GDM1 (cell line): Measurements from ENCODE around the gene MYO1A.

ENCODE experiments used
- DNase-seq: peaks from one replicate; lab custom pipeline; 2025; lab: John Stamatoyannopoulos, UW

The MYO1A gene

GRCh38 chr12:57049890-57050289 is at the start of gene MYO1A:
Gene MYO1A (minus strand): TSS chr12:57050129. CDS start chr12:57048323, 1,806 bp downstream.
- DNase-seq = no peak

DNA sequence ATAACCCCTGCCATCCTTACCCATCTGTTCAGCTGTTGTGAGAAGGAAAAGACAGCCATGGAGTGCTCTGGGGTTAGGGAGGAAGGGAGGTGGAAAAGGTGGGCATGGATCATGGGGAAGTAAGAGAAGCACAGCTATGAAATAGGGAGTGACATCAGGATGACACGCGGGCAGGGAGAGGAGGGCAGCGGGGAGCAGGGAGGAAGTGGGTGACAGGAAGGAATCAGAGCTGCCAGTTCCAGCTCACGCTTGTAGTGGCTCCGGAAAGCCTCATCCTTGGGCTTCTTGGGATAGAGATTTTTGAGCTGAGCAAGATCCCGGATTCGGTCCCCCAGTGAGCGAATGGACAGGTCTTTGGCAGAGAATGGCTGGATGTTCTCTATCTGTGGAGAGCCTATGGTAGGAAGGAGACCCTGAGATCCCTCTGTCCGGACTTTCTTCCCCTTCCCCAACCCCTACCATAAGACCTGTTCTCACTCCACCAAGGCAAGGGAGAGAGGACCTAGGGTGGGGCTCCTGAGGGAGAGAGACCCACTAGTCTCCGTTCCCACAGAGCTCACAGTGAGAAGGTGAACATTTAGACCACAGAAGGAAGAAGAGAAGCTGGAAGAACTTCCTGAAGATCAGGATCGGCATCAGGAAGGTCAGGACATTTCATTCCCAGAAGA is 49.3 kb upstream of the MYO1A start:
- no peak for DNase-seq

DNA sequence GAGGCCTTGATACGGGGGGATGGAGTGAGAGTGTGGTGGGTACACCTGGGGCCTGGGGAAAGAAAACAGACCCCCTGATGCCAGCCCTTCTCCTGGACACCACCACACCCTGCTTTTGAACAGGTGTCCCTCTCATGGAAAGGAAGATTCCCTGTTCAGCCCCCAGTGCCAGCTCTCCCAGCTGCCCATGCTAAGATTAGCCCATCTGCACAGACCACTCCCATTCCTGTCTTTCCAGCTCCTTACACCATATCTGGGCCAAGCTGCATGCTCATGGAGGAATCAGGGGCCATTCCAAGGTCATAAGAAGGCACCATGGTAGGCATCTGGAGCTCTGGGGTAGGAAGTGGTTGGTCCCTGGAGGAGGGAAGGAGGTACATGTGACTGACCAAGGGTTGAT is 48.6 kb upstream of the MYO1A start:
- no peak for DNase-seq

- DNase-seq = no peak
Measured at GRCh38 chr12:57097554-57097835, 47.6 kb upstream of the MYO1A start.

DNA sequence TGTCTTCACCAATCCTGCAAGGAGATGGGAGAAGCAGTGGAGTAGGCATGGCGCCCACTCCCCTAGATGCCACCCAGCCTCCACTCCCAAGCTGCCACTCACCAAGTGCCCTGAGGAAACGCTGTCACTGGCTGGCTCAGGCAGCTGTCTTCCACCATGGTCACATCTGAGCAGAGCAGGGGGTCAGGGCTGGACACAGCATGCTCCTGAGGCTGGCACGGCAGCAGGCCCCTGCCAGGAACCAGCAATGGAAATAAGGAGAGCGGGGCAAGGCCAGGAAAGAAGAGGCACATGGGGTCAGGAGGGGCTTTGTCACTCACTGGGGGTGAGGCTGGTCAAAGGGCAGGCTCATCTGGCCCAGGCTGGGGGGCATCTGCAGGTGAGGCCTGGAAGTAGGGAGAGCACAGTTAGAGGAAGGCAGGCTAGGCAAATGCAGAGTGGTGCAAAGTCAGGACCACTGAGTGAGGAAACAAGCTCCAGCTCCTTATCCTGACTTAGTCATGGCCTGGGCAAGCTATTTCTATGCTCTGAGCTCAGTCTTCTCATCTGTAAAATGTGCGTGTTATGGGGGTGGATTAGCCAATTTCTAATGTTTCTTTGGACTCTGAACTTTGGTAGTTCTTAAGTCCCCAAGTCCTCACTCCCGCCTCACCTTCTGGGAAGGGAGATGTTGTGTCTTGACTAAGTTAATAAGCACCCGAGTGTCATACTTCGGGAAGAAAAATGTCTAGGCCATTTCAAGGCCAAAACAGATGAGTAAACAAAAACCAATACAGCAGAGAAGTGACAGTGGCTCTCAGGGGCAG is 47.0 kb upstream of the MYO1A start:
- DNase-seq = no peak

GRCh38 chr12:57096099-57096572 is 46.2 kb upstream of the MYO1A start:
- DNase-seq = peak; percentile 33

GRCh38 chr12:57095440-57095839 is 45.5 kb upstream of the MYO1A start:
- DNase-seq = no peak

GRCh38 chr12:57094208-57095160 is 44.6 kb upstream of the MYO1A start:
- no peak for DNase-seq

DNA sequence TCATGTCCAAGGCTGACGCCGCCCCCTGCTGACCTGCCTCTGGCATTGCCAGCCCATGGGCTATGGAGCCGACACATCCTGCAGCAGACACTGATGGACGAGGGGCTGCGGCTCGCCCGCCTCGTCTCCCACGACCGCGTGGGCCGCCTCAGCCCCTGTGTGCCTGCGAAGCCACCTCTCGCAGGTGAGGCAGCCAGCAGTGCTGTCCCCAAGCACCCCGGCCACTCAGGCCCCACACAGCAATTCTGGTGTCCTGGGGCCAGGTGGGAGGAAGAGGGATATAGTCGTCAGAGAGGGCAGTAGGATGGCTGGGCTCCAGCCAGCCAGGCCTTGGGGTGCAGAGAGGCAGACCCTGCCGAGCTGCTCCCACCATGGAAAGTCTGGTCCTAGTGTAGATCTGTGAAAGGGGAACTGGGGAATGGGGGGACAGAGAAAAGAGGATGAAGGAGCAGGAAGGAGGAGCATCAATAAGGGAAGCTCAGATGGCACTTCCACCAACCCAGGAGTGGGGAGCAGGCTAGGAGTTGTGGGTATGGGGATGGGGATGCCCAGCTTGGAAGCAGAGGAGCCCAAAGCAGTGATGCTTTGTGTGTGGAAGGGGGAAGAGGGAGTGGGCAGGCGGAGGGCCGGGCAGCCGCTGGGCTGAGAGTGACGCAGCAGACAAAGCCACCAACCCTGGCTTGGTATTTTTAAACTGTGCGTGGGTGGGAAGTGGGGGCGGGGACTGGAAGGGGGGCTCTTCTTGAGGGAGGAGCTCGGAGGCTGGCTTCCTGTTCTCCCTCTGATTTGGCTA is 43.7 kb upstream of the MYO1A start:
- DNase-seq = peak; percentile 38

DNA sequence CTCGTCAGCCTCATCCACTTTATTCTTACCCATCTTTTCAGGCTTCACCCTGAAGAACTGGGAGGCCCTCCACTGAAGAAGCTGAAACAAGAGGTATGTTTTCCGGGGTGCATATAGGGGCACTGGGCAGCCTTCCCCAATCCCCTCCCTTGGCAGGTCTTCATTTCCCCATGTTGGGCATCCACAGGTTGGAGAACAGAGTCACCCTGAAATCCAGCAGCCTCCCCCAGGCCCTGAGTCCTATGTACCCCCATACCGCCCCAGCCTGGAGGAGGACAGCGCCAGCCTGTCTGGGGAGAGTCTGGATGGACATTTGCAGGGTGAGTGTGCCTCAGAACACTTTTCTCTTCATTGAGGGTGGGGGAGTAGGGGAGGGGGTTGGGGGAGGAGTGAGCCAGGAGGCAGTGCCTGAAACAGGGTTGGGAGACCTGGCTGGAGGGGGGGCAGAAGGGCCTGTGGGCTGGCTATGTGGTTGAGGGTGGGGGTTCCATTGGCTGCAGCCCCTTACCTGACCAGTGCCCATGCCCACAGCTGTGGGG is 43.0 kb upstream of the MYO1A start:
- DNase-seq = peak; percentile 39

DNA sequence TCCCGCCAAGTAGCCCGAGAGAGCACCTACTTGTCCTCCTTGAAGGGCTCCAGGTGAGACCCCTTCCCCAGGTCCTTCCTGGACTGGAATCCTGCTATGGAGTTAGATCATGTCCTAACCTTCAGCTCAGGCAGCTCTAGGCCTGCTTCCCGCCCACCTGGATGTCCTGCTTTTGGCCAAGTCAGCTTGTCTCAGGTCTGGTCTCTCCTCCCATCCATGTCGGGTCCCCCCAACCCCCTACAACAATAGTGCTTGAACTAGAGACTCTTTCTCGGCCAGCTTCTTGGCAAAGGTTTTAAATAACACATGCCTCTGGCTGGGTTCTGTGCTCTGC is 42.6 kb upstream of the MYO1A start:
- DNase-seq = no peak

DNA sequence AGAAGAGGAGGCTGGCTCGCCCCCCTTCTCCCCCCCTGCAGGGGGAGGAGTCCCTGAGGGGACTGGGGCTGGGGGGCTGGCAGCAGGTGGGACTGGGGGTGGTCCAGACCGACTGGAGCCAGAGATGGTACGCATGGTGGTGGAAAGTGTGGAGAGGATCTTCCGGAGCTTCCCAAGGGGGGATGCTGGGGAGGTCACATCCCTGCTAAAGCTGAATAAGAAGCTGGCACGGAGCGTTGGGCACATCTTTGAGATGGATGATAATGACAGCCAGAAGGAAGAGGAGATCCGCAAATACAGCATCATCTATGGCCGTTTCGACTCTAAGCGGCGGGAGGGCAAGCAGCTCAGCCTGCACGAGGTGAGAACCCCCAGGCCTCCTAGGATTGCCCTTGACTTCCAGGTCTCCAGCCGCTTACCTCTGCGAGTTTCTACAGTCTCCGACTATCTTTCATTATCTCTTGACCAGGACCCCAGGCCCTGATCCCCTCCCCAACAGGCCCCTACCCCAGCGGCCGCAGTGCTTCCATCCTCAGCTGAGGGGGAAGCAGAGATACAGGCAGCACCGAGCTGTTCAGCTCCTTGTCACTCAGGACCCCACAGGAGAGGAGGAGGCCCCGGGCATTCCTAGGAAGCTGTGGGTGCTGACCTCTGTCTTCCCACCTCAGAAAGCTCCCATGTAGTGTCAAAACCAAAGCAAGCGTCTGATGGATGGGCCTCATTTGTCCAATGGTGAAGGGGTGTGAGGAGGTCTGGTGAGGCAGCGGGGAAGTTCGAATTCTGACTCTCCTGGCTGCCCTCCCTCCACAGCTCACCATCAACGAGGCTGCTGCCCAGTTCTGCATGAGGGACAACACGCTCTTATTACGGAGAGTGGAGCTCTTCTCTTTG is 42.0 kb upstream of the MYO1A start:
- DNase-seq = no peak

DNA sequence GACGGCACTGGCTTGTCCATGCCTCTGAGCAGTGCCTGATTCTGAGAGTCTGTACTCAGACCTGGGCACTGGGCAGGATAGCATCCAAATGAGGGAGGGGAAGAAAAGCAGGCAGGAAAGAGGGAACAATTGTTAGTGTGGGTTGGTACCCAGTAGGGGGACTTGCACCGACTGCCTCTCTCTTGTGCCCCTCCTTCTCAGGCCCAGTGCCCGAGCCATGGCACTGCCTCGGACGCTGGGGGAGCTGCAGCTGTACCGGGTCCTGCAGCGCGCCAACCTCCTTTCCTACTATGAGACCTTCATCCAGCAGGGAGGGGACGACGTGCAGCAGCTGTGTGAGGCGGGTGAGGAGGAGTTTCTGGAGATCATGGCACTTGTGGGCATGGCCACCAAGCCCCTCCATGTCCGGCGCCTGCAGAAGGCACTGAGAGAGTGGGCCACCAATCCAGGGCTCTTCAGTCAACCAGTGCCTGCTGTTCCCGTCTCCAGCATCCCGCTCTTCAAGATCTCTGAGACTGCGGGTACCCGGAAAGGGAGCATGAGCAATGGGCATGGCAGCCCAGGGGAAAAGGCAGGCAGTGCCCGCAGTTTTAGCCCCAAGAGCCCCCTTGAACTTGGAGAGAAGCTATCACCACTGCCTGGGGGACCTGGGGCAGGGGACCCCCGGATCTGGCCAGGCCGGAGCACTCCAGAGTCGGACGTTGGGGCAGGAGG is 41.2 kb upstream of the MYO1A start:
- no peak for DNase-seq

- DNase-seq = no peak
Measured at GRCh38 chr12:57090490-57090889, 40.6 kb upstream of the MYO1A start.

DNA sequence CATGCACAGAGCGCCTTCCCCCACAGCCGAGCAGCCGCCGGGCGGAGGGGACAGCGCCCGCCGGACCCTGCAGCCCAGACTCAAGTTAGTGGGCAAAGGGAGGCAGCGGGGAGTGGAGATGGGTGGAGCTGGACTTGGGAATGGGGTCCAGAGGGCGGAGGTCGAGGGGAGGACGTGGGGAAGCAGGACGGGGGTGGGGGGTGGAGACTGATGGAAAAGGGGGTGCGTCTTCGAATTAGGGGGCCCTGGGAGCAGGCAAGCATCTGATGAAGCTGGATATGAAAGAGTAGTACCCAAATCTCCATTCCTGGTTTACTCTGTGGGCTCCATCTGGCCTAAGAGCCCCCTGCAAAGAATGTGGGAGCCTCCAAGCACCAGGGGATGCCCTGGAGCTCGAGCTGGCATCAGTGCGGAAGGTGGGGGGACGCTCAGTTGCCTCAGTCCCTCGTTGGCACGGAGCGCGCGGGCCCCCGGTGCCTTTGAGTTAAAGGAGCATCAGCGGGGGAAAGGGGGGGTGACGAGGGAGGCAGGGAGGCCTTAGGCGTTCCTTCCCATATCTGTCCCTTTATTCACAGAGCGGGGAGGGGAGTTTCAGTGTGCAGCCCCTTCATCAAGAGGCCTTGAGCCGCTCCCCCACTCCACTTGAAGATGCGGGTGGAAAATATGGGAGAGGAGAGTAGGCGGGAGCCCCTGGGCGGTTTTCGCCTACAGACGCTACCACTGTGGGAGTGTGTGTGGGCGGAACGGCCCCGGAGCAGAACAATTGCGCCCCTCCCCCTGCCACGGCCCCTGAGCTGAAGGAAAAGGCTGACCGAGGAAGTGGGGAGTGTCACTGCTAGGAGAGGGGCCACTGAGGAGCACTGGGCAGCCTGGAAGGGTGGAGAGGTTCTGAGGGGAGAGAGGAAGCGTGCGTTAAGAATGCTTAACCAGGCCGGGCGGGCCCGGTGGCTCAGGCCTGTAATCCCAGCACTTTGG is 39.6 kb upstream of the MYO1A start:
- DNase-seq = peak; percentile 74

DNA sequence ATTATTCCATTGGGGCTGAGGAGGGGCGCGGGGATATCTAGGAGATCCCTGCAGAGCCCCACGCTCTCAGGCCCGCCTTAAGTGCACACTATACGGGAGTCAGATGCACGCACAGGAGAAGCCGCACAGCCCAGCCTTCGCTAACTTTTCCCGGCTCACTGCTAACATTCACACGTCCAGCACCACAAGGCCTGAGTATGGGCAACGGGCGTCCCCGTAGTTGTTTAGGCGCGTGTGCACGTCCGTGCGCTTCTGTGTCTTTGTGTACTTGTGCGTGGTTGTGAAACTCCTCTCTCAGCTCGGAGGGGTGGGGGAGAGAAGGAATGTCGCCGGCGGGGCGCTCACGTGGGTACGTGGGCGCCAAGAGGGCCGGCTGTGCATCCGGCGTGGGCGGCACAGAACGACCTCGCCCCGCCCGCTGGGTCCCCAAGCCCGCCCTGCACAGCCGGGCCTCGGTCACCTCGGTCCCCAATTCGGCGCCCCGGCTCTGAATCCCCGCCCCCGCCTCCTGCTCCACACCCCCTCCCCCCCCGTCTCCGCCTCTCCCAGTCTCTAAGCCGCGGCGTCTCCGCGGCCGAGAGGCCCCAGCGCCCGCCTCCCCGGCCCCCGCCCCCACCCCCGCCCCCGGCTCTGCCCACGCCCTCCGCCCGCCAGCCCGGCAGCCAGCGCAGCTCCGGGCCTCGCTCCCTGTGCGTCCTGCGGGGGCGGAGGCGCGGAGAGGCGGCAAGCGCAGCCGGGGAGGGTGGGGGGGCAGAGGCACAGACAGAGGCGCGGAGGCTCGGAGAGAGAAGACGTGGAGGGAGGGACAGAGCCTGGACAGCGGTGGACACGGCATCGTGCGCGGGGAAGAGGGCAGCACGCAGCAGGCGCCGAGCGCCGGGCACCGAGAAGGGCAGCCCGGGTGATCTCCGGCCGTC is 38.7 kb upstream of the MYO1A start, which contains the start of gene NAB2:
Gene NAB2, plus strand, starts transcription at position 761 of the 917 bp plus-strand sequence. CDS start 158 bp downstream, outside the sequence.
- DNase-seq = peak; percentile 96

GRCh38 chr12:57087691-57088353 is 37.9 kb upstream of the MYO1A start:
- peak; percentile 93 for DNase-seq
